HG03045 (cell line): Measurements from ENCODE around the gene VEPH1.

ENCODE experiments used
- ATAC-seq: cut with Tn5 transposase; IDR thresholded peaks from one replicate; pipeline ENCODE4 v1.9.1; 2021; ENCODE audit warnings: mild to moderate bottlenecking, moderate library complexity; ENCODE audit not compliant: unreplicated experiment

VEPH1 gene

DNA sequence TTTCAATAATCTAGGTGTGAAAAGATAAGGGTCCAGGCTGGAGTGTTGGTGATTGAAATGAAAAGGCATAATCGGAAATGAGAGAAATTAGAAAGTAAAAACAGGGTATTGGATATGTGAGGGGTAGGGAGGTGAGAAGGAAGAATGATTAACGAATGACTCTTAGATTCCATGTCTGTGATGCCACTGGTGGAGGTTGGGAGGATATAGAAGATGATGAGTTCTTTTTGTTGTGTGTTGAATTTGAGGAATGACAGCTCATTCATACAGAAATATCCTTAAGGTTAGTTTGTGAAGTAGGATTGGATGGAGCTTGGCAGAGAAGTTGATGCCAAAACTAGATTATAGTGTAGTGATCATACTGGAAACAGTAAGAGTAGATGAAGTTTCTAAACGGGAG, 271.1 kb downstream of the VEPH1 start:
- no peak for ATAC-seq

DNA sequence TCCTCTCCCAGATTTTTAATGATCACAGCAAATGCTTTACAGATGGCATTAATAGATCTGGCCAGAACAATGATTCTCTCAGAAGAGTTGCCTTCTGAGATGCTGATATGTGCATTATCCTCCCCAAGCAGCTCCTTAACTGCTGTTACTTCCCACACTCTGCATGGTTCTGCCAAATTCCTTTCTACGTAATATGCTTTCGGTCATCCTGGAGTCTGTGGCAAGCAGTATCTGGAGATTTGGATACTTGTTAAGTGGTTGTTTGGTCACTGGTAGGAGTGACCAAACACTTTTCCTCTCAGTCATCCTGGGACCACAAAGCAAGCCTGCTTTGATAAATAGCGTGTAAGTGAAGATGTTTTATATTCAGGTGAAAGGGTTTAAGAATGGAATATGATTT, 272.1 kb downstream of the VEPH1 start:
- ATAC-seq, result no peak

DNA sequence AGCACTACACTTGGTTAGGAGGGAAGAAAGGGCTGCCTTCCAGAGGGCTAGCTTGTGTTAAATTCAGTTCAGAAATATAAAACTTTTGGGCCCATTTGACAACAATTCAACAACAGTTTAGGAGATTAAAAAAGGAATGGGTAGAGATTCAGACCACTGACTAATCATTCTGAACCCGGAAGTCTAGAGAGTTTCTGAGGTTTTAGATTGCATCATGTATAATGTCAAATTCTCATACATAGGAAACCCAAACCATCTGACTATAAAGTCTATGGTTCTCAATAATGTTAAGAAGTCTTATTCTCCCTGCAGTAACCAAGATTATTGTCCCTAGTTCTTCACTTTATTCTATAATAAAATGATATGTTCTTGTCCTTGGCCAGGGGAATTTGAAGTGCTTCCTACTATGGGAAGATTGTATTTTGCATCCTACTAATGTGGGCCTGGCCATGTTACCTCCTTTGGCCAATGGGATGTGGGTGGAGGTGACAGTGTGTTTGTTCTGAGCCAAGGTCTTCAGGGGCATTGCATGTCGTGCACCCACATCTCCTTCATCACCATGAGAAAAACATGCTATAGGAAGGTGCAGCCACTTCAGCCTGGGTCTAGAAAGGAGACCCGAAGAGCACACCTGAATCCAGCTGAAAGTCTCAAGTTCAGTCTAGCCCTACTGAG, 276.9 kb downstream of the VEPH1 start:
- no peak for ATAC-seq

DNA sequence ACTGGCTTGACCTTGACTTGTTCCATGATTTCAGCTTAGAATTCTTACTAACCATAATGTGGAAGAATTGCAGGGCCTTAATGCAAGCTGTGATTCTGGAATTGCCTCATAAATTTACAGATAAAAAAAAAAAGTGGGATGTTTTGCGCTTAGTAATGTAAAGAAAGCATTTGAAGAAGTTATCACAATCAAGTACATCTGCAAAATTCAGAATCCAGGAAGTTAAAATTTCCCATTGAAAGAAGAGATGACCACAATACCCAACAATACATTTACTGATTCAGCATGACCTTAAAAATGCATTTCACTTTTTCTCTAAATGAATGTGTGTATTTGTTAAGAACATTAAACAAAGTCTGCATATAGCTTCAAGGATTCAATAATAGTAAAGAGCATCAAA, 278.2 kb downstream of the VEPH1 start:
- no peak for ATAC-seq

DNA sequence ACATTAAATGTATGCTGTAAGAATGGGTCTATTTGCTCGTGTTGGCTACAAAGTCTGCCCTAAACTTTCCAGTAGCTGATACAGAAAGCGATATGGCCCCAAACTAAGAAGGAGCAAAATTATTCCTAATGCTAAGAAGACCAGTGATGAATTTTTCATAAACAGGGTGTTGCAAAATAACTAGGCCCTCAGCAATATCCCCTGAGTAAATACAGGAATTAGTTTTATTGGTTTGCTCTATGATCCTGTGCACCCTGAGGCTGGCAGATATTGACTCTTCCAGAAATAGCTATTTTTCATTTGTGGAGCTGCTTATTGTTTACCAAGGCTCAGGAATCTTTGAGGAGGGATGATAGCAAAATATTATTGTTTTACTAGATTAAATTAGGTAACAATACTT, 282.3 kb downstream of the VEPH1 start:
- no peak for ATAC-seq

DNA sequence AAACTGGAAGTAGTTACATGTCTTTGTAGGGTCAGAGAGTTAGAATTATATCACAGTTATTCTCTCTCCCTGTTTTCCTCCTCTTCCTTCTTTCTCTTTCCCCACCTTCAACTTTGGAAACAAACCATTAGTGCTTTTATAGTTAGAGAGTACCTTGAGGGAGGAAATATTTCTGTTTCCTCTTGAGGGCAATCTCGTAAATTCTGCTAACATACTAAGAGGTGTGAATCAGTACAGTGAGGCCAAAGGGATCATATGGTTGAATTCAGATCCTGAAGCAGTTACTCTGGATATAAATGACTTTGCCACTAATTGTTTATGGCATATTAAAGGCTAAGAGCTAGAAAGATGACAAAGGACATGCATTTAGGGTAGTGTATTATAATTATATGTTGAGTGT, 283.0 kb downstream of the VEPH1 start:
- ATAC-seq, result no peak

DNA sequence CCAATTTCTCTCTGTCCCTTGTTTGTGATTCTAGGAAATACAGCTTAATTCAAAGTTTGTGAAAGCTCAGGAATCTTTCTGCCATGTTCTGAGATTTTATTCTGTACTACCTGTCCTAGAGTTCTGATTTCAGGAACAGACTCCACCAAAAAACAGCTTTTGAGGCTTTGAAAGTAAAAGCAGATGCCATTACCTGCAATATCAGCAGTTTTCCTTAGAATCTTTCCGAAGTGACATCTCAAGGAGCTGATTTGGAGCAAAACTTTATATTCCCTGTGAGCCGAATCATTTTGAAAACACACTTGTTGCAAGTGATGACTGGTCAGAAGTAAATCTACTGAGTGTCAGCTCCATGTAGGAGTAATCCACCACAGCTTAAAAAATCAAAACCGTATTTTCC, 284.0 kb downstream of the VEPH1 start:
- no peak for ATAC-seq
